PC-9 (cell line): Measurements from ENCODE around the gene ANKRD34B. TPM values are rescaled to one million over a fixed set of nuclear protein-coding genes. Genes with fewer than 3 reads are reported as not detected.
A peak's percentile ranks its signal among the peaks of the same experiment; 100 is the strongest.

ENCODE experiments used
- BruUV-seq: library from RNA; stranded (reverse); fragments of 400-500 nt; replicated peaks from 2 replicates; lab custom pipeline; 2021; lab: Mats Ljungman, UMichigan
- CTCF ChIA-PET: fragments of 300-600 bp; sonication (Branson Sonifier 250); formaldehyde crosslinking; loops from one replicate; lab custom pipeline; 2022; ENCODE audit warnings: antibody characterized with exemption; lab: Charles Lee
- POLR2A ChIA-PET: fragments of 300-600 bp; sonication (Branson Sonifier 250); formaldehyde crosslinking; loops from one replicate; lab custom pipeline; 2022; ENCODE audit warnings: antibody characterized with exemption; ENCODE audit not compliant: unreplicated experiment; lab: Charles Lee
- DNase-seq, 2 experiments: peaks; one replicate each; pipeline versions ENCODE4 v3.0.0 to v3.0.0-alpha.2; 2015 to 2022; ENCODE audit warnings: mixed read lengths in 1 of 2
- H2AFZ ChIP-seq: fragments of 200-600 bp; sonication (generic); 2 replicates; pipeline ENCODE4 v1.8.1; 2017; ENCODE audit warnings: antibody characterized with exemption
- H3F3A ChIP-seq: fragments of 200-600 bp; sonication (generic); 2 replicates; pipeline ENCODE4 v1.8.1; 2017; ENCODE audit warnings: antibody characterized with exemption, mild to moderate bottlenecking, low read depth; ENCODE audit not compliant: insufficient read depth
- H3K27ac ChIP-seq: fragments of 200-600 bp; sonication (generic); 2 replicates; pipeline ENCODE4 v1.6.1; 2016; ENCODE audit warnings: mixed run types
- H3K27me3 ChIP-seq: fragments of 200-600 bp; sonication (generic); 2 replicates; pipeline ENCODE4 v1.6.1; 2016; ENCODE audit warnings: low read depth, mixed run types; ENCODE audit not compliant: insufficient read depth
- H3K36me3 ChIP-seq: fragments of 200-600 bp; sonication (generic); 2 replicates; pipeline ENCODE4 v1.6.1; 2016; ENCODE audit warnings: low read depth, mixed run types
- H3K4me1 ChIP-seq: fragments of 200-600 bp; sonication (generic); replicated peaks from 2 replicates; pipeline ENCODE4 v1.6.1; 2016; ENCODE audit warnings: mixed run types; ENCODE audit not compliant: insufficient read depth
- H3K4me2 ChIP-seq: fragments of 200-600 bp; sonication (generic); 2 replicates; pipeline ENCODE4 v1.6.1; 2017; ENCODE audit warnings: mixed run types
- H3K4me3 ChIP-seq: fragments of 200-600 bp; sonication (generic); 2 replicates; pipeline ENCODE4 v1.6.1; 2016; ENCODE audit warnings: mixed run types
- H3K79me2 ChIP-seq: fragments of 200-600 bp; sonication (generic); 2 replicates; pipeline ENCODE4 v1.6.1; 2017; ENCODE audit warnings: low read depth, mixed run types
- H3K9me2 ChIP-seq: fragments of 200-600 bp; sonication (generic); 2 replicates; pipeline ENCODE4 v1.8.1; 2017; ENCODE audit warnings: mild to moderate bottlenecking; ENCODE audit not compliant: insufficient read depth
- H3K9me3 ChIP-seq: fragments of 200-600 bp; sonication (generic); 2 replicates; pipeline ENCODE4 v1.8.1; 2016; ENCODE audit warnings: low read depth; ENCODE audit not compliant: insufficient read depth
- H4K20me1 ChIP-seq: fragments of 200-600 bp; sonication (generic); 2 replicates; pipeline ENCODE4 v1.8.1; 2017; ENCODE audit not compliant: insufficient read depth
- EZH2 ChIP-seq: fragments of 200-600 bp; sonication (generic); IDR thresholded peaks from 2 replicates; pipeline ENCODE4 v1.8.0; 2017; ENCODE audit warnings: antibody characterized with exemption, low read depth
- intact Hi-C: fragments of 100-400 bp; cut with micrococcal nuclease; formaldehyde crosslinking; loops from one replicate; pipeline ENCODE4 v1.10.0; 2022; ENCODE audit not compliant: unreplicated experiment
- total RNA-seq: library from RNA; stranded (reverse); gene quantifications from 2 replicates; pipeline ENCODE4 v1.2.3, GENCODE V29; 2021
- TF ChIP-seq, protein P1 (sequence below): fragments of 200-600 bp; sonication (generic); conservative IDR thresholded peaks from 2 replicates; pipeline ENCODE4 v1.6.1; 2017; ENCODE audit warnings: mixed run types, antibody characterized with exemption, mild to moderate bottlenecking, moderate library complexity

The ANKRD34B gene
- total RNA-seq, 1 experiment from 2014 or later, result 0.26 TPM

DNA sequence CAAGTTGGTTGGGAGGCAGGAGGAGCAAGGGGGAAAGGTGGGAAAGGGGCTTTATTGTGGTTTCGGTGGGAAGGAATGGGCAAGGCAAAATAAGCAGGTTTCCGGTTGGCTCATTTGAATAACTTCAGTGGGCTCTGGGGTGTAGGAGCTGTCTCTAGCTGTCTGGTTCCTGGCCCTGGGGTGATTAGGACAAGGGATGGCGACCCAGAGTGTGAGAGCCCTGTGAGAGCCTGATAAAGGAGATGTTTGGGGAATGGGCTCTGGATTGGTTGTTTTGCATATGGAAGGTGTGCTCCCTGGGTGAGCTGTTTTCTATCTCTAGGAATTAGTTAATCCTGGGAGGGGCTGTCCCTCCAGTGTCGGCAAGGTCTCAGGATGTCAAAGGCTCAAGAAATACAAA lies 15.4 kb downstream of the ANKRD34B start:
- intact Hi-C loops, result no loop called here
- no peak overlapping the region for H3K27ac ChIP-seq
- DNase-seq, result no peak
- H2AFZ ChIP-seq, result no peak overlapping the region
- H3F3A ChIP-seq, result no peaks in the 10 kb centered on the region
- H3K4me1 ChIP-seq, result no peaks in the 10 kb centered on the region
- H3K36me3 ChIP-seq, result no peaks in the 10 kb centered on the region
- no peaks in the 10 kb centered on the region for H3K79me2 ChIP-seq
- BruUV-seq, result no TSS peak
- 0 out of 2 replicates have a peak, but pooled peaks cover 3% of the 10 kb centered on the region for H3K9me2 ChIP-seq
- no peak overlapping the region for H3K4me3 ChIP-seq
- ChIA-PET CTCF (no interaction called here), POLR2A (no interaction called here)
- no peaks in the 10 kb centered on the region for H4K20me1 ChIP-seq
- H3K27me3 ChIP-seq, result no peaks in the 10 kb centered on the region
- no peak overlapping the region for H3K4me2 ChIP-seq
- no peak for TF ChIP-seq EZH2
- TF ChIP-seq, protein P1, sequence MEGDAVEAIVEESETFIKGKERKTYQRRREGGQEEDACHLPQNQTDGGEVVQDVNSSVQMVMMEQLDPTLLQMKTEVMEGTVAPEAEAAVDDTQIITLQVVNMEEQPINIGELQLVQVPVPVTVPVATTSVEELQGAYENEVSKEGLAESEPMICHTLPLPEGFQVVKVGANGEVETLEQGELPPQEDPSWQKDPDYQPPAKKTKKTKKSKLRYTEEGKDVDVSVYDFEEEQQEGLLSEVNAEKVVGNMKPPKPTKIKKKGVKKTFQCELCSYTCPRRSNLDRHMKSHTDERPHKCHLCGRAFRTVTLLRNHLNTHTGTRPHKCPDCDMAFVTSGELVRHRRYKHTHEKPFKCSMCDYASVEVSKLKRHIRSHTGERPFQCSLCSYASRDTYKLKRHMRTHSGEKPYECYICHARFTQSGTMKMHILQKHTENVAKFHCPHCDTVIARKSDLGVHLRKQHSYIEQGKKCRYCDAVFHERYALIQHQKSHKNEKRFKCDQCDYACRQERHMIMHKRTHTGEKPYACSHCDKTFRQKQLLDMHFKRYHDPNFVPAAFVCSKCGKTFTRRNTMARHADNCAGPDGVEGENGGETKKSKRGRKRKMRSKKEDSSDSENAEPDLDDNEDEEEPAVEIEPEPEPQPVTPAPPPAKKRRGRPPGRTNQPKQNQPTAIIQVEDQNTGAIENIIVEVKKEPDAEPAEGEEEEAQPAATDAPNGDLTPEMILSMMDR, result no peak
- H3K9me3 ChIP-seq, result no peaks in the 10 kb centered on the region

DNA sequence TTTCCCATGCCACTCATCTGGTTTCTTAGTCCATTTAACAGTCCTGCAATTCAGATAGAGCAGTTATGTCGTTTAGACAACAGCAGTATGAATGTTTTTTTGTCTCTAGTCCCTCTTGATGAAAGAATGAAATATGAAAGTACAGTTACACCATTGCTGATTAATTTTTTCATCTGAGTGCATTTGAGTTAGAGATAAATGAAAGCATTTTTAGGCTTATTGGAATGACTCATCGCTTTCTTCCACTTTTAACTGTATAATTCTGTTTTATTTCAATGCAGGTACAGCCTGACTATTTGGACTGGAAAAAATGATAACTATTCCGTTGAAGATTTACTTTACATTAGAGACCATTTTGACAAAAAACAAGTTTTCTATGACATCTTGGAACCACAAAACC lies 28.7 kb downstream of the ANKRD34B start:
- intact Hi-C loops, result no loop called here
- POLR2A ChIA-PET, result no interaction called here
- no peak for DNase-seq
- Histone ChIP-seq H3K4me3 (no peak overlapping the region), H3K27ac (no peak overlapping the region), H3K36me3 (no peaks in the 10 kb centered on the region), H3K79me2 (no peaks in the 10 kb centered on the region), H3F3A (no peaks in the 10 kb centered on the region), H2AFZ (0 out of 2 replicates have a peak overlapping the region, but pooled peaks have one; percentile 1), H3K9me2 (no peaks in the 10 kb centered on the region), H3K4me1 (no peaks in the 10 kb centered on the region), H3K4me2 (no peak overlapping the region), H3K9me3 (no peaks in the 10 kb centered on the region), H4K20me1 (no peaks in the 10 kb centered on the region), H3K27me3 (no peaks in the 10 kb centered on the region)
- CTCF ChIA-PET, result no interaction called here
- no TSS peak for BruUV-seq
- TF ChIP-seq EZH2, result no peak
- TF ChIP-seq, protein P1, result no peak

DNA sequence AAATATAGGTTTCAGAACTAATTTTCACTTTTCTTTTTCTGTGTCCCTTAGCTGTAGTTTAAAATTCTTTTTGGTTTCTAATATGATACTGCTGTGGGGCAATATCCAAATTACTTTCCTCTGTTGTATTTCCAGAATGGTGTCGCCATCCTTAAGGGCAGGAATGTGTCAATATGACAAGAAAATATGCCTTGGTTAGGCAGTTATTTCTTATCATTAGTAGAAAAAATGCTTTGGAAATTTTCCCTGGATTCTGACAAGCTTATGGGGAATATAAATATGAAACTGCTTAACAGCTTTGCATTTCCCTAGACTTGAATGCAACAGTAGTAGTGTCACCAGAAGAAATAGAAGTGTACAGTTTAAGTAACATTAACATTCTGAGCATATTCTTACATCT lies 29.4 kb downstream of the ANKRD34B start:
- no peaks in the 10 kb centered on the region for H3F3A ChIP-seq
- H3K9me3 ChIP-seq, result 0 out of 2 replicates have a peak, but pooled peaks cover 3% of the 10 kb centered on the region
- H3K27me3 ChIP-seq, result no peaks in the 10 kb centered on the region
- CTCF ChIA-PET, result interaction anchor here (0.6 kb wide), 1 partner anchor 12 kb away, joined by 4 read pairs; no protein-coding TSS in a partner anchor
- POLR2A ChIA-PET, result no interaction called here
- H3K79me2 ChIP-seq, result no peaks in the 10 kb centered on the region
- no peaks in the 10 kb centered on the region for H4K20me1 ChIP-seq
- no peaks in the 10 kb centered on the region for H3K9me2 ChIP-seq
- DNase-seq, result no peak
- no peak overlapping the region for H3K4me2 ChIP-seq
- TF ChIP-seq EZH2, result no peak
- TF ChIP-seq, protein P1, result no peak
- H2AFZ ChIP-seq, result 0 out of 2 replicates have a peak overlapping the region, but pooled peaks have one; percentile 1
- intact Hi-C loops, result no loop called here
- H3K27ac ChIP-seq, result no peak overlapping the region
- no TSS peak for BruUV-seq
- H3K36me3 ChIP-seq, result no peaks in the 10 kb centered on the region
- H3K4me3 ChIP-seq, result no peak overlapping the region
- no peaks in the 10 kb centered on the region for H3K4me1 ChIP-seq
